Esophagus squamous epithelium (tissue), 4 donors: Measurements from ENCODE around the gene RPL28.

Experiments used
- POLR2A ChIP-seq, 4 donors: fragments of 450-650 bp; IDR thresholded peaks; one replicate each; pipeline ENCODE4 v1.6.1; 2017; ENCODE audit warnings: antibody characterized with exemption in 4 of 4, mild to moderate bottlenecking in 4 of 4, moderate library complexity in 3 of 4
- TF ChIP-seq, protein P1 (sequence below), 6 experiments: fragments of 450-650 bp in 4 of 6; fragments of 200-600 bp in 2 of 6; sonication (generic) in 2 of 6; IDR thresholded peaks; one replicate each; pipeline ENCODE4 v1.5.1; 2016 to 2019; ENCODE audit warnings: antibody characterized with exemption in 6 of 6, mild to moderate bottlenecking in 4 of 6, moderate library complexity in 4 of 6

DNA sequence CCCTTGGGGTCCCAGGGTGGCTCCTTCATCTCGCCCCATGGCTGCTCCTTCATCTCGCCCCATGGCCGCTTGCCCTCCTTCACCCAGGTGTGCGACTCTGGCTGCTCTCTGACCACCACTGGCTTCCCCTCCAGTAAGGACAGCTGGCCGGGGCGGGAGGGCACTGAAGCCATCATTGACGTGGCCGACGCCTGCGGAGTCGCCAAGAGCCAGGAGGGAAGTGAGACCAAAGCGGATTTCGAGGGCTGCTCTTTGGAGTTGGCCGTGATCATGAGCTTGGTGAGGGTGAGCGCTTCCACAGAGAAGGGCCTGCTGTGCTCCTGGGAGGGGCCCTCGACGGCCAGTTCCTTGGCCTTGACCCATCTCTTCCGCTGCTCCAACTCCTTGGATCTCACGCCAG is 27.2 kb upstream of the RPL28 start:
- TF ChIP-seq, protein P1, sequence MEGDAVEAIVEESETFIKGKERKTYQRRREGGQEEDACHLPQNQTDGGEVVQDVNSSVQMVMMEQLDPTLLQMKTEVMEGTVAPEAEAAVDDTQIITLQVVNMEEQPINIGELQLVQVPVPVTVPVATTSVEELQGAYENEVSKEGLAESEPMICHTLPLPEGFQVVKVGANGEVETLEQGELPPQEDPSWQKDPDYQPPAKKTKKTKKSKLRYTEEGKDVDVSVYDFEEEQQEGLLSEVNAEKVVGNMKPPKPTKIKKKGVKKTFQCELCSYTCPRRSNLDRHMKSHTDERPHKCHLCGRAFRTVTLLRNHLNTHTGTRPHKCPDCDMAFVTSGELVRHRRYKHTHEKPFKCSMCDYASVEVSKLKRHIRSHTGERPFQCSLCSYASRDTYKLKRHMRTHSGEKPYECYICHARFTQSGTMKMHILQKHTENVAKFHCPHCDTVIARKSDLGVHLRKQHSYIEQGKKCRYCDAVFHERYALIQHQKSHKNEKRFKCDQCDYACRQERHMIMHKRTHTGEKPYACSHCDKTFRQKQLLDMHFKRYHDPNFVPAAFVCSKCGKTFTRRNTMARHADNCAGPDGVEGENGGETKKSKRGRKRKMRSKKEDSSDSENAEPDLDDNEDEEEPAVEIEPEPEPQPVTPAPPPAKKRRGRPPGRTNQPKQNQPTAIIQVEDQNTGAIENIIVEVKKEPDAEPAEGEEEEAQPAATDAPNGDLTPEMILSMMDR (IDR thresholded peaks at IDR 0.05) = no peak
- TF ChIP-seq POLR2A (IDR thresholded peaks at IDR 0.05) = no peak
